Epidermal melanocyte (primary cell): ENCODE data around the gene SCAMP2.
"Not testable (repeated sequence)": the region's sequence is repeated elsewhere in the genome, so short reads cannot be mapped to it uniquely, and the experiment has no call there.

Experiments
- DNase-seq: peaks from one replicate; pipeline ENCODE4 v3.0.0; 2011; ENCODE audit warnings: low spot score; ENCODE audit not compliant: insufficient read length

SCAMP2 gene

DNA sequence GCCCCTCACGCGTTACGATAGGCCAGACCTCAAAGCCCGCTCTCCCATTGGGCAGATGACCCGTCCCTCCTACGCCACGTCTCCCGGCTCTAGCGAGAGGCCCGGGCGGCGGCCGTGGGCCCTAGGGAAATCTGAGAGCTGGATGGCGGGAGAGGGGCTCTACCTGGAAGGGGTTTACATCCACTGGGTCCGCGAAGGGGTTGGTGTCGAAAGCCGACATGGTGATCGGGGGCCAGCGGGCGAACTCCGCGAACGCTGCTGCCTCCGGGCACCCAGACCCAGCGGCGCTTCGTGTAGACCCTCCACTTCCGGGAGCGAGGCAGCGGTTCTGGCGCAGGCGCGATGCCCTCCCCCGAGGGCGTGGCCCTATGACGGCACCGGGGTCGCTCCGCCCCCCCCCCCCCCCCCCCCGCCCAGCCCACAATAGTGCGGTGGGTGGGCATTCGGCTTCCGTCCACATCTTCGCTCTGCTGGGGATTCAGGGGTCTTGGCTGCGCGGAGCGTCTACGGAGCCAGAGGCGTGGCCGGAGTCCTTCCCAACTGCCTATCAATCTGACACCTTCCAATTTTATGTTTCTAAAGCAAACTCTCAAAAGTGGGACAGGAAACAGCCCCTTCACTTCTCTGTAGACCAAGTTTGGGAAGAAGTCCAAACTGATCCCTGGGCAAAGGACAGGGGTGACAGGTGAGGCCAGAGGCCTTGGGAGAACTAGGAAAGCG is at the start of gene SCAMP2:
TSS of gene SCAMP2 (minus strand) at position 330 of the 720 bp plus-strand sequence. CDS start at position 220, 110 bp downstream.
- peak; percentile 99 for DNase-seq

GRCh38 chr15:74920456-74920855 is 47.3 kb upstream of the SCAMP2 start:
- DNase-seq, result no peak

DNA sequence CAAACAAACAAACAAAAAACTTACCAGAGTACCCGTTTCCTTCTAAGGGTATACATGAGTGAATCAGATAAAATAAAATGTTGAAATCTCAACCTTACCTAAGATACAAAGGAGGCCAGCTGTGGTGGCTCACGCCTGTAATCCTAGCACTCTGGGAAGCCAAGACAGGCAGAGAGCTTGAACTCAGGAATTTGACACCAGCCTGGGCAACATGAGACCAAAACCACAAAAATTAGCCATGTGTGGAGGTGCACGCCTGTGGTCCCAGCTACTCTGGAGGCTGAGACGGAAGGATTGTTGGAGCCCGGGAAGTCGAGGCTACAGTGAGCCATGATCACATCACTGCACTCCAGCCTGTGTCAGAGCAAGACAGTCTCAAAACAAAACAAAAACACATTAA is 44.5 kb upstream of the SCAMP2 start:
- DNase-seq, result no peak

GRCh38 chr15:74913799-74914198 is 40.6 kb upstream of the SCAMP2 start:
- not testable (repeated sequence) for DNase-seq

DNA sequence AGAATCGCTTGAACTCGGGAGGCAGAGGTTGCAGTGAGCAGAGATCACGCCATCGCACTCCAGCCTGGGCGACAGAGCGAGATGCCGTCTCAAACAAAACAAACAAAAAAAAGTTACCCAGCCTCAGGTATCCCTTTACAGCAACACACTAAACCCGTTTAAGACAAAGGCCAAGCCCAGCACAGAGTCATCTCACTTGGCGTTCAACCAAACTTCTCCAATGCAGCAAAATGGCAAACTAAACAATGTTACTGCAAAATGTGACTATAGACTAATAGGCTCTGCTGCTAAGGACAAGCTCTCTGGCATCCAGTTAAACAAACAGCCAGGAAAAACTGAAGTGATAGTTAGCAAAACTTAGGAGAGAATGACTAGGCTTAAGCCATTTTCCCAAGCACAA is 39.9 kb upstream of the SCAMP2 start:
- no peak for DNase-seq

DNA sequence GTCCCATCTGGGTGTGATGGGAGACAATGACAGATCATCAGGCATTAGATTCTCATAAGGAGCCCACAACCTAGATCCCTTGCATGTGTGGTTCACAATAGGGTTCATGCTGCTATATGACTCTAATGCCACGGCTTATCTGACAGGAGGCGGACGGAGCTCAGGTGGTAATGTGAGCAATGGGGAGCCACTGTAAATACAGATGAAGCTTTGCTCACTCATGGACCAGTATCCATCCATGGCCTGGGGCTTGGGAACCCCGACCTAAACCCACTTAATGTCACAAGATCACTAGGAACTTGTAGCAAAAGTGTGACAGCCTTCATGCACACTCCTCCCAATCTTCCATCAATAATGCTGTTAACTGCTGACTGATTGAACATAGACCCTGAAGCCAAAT is 35.5 kb upstream of the SCAMP2 start:
- no peak for DNase-seq

- no peak for DNase-seq
Observed at GRCh38 chr15:74907163-74907870, 34.2 kb upstream of the SCAMP2 start.

- DNase-seq, result peak; percentile 93
Observed at GRCh38 chr15:74906450-74907162, 33.4 kb upstream of the SCAMP2 start, which contains the start of gene FAM219B. Gene FAM219B, minus strand, starts transcription at chr15:74906851. Its CDS starts 51 bp downstream, at chr15:74906800.

- DNase-seq, result no peak
Observed at GRCh38 chr15:74906067-74906449, 32.9 kb upstream of the SCAMP2 start.

GRCh38 chr15:74904190-74904805 is 31.1 kb upstream of the SCAMP2 start:
- no peak for DNase-seq

GRCh38 chr15:74903676-74904075 is 30.5 kb upstream of the SCAMP2 start:
- DNase-seq, result no peak

- no peak for DNase-seq
Observed at GRCh38 chr15:74902295-74903075, 29.3 kb upstream of the SCAMP2 start.

DNA sequence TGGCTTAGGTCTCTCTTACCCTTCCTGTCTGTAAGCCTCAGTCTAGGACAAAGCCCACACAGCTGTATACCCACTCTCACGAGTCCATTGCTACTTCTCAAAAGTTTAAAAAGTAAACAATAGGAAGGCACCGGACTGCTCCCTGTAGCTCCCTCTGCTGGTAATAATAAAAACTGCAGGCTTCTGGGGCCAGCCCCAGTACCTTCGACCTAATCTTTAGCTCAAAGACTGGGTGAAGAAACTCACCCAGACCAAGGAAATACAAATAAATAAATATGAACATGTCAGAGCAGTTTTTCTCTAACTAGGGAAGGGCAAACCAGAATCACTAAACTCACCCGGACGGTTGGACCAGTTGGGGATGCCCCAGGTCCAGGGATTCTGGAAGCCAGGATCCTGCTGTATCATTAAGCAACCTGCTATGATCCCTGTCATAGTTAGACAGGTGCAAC is 28.5 kb upstream of the SCAMP2 start:
- peak; percentile 89 for DNase-seq

GRCh38 chr15:74897300-74897701 is 24.1 kb upstream of the SCAMP2 start:
- DNase-seq, result no peak

GRCh38 chr15:74896316-74896715 is 23.2 kb upstream of the SCAMP2 start:
- DNase-seq, result no peak

DNA sequence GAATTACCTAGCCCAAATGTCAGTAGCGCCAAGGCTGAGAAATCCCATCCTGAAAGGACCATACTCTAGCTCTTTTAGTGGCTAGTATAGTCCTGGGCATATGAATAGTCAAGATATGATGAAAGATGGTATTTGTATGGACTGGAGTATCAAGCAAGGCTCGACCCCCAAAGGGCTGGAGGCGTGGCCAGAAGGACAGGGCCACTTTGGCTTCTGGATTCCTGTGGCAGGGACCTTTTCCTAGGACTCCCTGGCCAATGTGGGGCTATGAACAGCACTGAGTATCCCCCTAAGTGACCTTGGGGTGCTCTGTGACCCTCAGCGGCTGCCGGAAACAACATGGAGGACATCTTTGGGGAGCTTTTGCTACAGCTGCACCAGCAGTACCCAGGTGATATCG is 22.7 kb upstream of the SCAMP2 start:
- no peak for DNase-seq

DNA sequence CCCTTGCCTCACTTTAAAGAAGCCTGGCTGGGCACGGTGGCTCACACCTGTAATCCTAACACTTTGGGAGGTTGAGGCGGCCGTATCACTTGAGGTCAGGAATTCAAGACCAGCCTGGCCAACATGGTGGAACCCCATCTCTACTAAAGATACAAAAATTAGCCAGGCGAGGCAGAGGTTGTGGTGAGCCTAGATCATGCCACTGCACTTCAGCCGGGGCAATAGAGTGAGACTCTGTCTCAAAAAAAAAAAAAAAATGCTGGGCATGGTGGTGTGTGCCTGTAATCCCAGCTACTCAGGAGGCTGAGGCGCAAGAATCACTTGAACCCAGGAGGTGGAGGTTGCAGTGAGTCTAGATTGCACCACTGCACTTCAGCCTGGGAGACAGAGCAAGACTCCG is 21.2 kb upstream of the SCAMP2 start:
- not testable (repeated sequence) for DNase-seq

- no peak for DNase-seq
Observed at GRCh38 chr15:74893627-74894026, 20.5 kb upstream of the SCAMP2 start.

GRCh38 chr15:74892931-74893330 is 19.8 kb upstream of the SCAMP2 start:
- no peak for DNase-seq

DNA sequence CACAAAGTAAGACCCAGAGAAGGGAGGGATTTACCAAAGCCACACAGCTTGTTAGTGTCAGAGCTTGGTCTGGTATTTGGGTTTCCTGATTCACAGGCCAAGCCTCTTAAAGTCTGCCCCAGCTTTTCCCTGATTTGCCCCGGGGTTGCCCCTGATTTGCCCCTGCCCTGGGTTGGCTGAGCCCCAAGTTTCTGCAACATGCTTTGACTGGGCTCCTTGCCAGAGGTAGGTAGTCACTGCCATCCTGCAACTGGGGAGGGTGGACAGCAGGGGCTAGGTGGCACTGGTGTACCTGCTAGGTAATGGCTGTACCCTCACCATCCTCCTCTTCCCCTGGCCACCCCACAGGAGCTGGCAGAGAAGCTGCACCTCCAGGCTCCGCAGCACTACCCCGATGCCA is 19.1 kb upstream of the SCAMP2 start:
- DNase-seq, result no peak

DNA sequence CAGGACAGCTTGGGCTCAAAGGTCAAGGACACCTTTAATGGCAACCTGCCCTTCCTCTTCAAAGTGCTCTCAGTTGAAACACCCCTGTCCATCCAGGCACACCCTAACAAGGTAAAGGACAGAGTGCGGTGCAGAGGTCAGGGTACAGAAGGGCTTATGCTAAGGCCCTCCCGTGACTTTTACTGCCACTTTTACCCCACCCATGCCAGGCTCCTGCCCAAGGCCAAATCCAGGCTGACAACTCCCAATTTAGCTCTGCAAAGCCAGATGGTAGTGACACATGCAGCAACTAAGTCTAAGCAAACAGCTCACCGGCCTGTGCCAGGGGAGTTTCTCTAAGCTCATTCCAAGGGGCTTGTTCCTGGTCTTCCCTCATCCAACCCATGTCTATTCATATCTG is 18.3 kb upstream of the SCAMP2 start:
- DNase-seq, result no peak
